Activated CD4-positive, alpha-beta T cell treated with anti-CD3 and anti-CD28 coated beads, Interleukin-2, amount 50 U/mL, for 48 hours (primary cell): ENCODE results near the gene VIL1.

Experiments used
- DNase-seq, 2 experiments: peaks; one replicate each; pipeline ENCODE4 v3.0.0-alpha.2; 2020

VIL1 gene

GRCh38 chr2:218445602-218446001 lies 26.7 kb downstream of the VIL1 start:
- DNase-seq = no peak

DNA sequence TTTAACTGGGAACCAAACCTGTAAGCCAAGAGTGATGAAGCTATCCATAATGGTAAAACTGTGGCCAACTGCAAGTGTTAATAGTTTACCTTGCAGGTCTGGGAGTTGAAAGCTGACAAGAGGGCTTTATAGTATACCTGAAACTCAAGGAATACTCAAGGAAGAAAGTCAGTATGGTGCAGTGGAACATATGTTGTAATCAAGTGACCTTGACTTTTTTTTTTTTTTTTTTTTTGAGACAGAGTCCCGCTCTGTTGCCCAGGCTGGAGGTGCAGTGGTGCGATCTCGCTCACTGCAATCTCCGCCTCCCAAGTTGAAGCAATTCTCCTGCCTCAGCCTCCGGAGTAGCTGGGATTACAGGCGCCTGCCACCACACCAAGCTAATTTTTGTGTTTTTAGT lies 27.6 kb downstream of the VIL1 start:
- DNase-seq = no peak

DNA sequence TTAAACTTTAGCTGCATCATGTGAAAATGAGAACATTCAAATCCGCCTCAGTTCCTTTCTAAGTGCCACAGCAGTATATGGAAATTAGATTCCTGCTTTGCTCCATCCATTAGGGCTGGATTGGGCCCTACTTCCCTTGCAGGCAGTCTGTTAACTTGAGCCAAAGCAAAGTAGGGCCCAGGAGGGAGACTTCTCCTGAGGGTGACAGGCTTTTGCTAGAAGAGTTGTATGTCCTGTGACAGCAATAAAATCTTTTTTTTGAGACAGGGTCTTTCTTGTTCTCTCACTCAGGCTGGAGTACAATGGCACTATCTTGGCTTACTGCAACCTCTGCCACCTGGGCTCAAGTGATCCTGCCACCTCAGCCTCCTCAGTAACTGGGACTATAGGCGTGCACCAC lies 28.1 kb downstream of the VIL1 start:
- no peak for DNase-seq

GRCh38 chr2:218448934-218449333 lies 30.0 kb downstream of the VIL1 start:
- no peak for DNase-seq

DNA sequence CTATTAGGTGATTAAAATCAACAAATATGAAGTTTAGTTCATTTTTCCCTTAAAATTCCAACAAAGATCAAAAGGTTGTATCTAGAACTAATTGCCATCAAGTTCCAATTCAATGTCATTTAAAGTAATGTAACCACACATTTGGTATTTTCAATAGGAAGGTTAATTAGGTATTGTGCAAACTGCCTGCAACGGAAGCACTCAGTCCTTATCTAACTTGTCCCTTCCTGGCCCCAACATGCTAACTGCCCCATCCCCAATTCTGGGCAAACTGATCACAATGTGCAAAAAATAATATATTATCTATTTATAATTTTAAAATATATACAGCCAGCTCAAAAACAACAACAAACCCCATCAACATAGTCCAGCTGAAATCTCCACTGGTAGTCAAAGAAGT lies 33.2 kb downstream of the VIL1 start:
- DNase-seq = no peak

DNA sequence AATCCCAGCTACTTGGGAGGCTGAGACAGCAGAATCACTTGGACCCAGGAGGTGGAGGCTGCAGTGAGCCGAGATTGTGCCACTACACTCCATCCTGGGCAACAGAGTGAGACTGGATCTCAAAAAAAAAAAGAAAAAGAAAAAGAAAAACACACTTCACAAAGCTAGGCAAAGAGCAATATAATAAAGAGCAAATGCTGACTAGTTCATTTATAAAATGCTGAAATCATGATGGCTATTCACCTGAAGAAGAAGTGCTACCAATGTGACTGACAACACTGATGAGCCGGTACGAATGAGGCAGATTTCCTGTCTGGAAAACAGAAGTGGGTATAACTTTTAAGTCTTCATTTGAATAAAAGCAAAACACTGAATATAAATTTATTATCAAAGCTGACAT lies 37.9 kb downstream of the VIL1 start:
- DNase-seq = no peak

GRCh38 chr2:218458598-218458997 lies 39.7 kb downstream of the VIL1 start:
- DNase-seq = no peak

- DNase-seq = no peak
Observed at GRCh38 chr2:218465987-218466633, 47.2 kb downstream of the VIL1 start.

- no peak for DNase-seq
Observed at GRCh38 chr2:218470448-218470847, 51.5 kb downstream of the VIL1 start.

DNA sequence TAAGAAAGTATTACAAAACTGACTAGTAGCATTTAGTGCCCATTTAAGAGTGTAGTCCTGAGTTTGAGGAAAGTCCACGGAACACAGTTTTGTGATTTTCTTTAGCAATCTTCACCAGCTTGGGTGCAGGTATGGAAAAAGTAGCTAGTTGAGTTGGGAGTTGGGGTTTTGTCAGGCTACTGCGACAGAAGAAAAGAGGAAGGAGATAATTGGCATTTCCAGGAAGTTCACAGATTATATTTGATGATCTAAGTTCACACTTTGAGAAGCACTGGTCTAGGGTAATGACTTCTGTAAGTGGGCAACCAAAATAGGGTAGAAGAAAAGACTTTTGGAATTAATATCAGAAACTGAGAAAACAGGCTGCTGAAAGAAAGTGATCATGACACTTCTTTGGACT lies 52.1 kb downstream of the VIL1 start:
- no peak for DNase-seq

- no peak for DNase-seq
Observed at GRCh38 chr2:218471982-218472381, 53.1 kb downstream of the VIL1 start.

- no peak for DNase-seq
Observed at GRCh38 chr2:218472988-218473387, 54.1 kb downstream of the VIL1 start.

DNA sequence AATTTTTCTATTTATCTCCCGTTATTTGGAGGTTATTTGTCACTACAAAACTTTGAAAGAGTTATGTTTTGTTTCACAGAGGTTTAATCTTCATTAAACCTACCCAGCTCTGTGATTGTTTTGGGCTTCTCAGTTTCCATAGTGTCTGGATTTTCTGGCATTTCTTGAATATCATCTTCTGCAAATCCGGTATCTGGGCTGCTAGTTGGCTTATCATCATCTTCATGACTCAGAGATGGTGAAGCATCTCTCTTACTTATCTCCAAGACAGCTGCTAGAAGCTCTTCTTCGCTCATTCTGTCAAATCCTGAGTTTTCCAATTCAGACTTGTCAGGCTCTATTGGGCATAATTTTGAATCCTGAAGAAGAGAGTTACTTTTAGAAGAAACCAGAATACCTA lies 55.6 kb downstream of the VIL1 start:
- DNase-seq = no peak

DNA sequence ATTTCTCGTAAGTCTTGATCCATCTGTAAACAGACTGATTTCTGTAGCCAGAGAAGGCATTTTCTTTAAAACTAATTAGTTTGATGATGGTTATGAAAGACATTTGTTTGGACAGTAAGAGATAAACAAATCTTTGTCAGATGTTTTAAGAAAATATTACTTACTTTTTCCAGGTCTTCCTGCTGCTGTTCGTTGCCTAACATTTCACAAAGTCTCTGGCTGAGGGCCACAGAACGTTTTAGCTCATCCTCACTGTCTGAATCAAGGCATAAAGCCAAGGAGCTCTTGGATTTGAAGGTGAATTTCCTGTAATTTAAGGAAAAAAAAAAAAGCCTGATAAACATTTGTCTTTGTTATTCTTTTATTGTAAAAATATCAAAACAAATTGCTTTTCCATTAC lies 57.8 kb downstream of the VIL1 start:
- no peak for DNase-seq

DNA sequence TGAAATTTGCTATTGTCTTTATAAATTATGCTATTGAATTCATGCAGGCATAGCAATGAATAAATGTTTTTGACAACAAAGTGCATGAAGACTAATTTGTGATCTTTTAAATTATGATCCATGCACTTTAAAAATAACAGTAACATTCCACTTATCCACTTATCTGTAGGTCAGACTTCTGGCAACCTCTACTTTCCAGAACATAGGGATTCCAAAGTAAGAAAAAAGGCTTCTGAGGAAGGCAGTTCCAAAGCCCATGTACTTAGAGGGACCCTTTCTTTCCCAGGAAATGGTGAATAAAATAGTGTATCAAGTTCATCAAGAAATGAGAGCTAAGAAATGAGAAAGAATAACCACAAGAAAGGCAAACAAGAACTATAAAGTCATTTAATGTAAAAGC lies 58.3 kb downstream of the VIL1 start:
- DNase-seq = no peak

- DNase-seq = no peak
Observed at GRCh38 chr2:218478544-218478943, 59.6 kb downstream of the VIL1 start.

GRCh38 chr2:218479595-218479994 lies 60.7 kb downstream of the VIL1 start:
- no peak for DNase-seq

DNA sequence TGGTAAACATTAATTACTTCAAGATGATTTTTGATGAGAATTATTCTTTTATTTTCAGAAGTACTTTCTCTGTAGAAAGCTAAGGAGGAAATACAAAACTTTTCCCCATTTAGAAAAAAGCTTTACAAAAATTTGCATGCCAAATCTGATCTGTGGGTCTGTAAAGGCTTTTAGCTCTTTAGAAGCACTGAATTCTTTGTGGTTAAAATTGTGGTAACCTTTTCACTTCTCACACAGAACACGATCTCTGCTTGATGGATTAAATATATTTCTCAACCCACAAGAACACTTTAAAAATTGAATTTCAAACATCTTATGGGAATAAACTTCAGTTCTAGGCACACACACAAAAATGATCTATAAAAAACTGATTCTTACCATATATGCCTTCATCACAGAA lies 63.7 kb downstream of the VIL1 start:
- DNase-seq = no peak

- no peak for DNase-seq
Observed at GRCh38 chr2:218485986-218486667, 67.2 kb downstream of the VIL1 start.

- DNase-seq = no peak
Observed at GRCh38 chr2:218500501-218501060, 81.7 kb downstream of the VIL1 start.

- no peak for DNase-seq
Observed at GRCh38 chr2:218501665-218502064, 82.7 kb downstream of the VIL1 start.
